Effector memory CD4-positive, alpha-beta T cell (primary cell): ENCODE measurements around the gene ADGRE3.
"Not testable (repeated sequence)": the region's sequence is repeated elsewhere in the genome, so short reads cannot be mapped to it uniquely, and the experiment has no call there.

Source experiments
- DNase-seq, 3 donors: peaks; one replicate each; pipeline ENCODE4 v3.0.0-alpha.2; 2020
- H3K27ac ChIP-seq: 2 replicates; pipeline ENCODE4 v1.7.0; 2013; ENCODE audit warnings: mild to moderate bottlenecking, low read length, moderate library complexity; ENCODE audit not compliant: insufficient read depth, poor library complexity, severe bottlenecking
- H3K27me3 ChIP-seq: replicated peaks from 2 replicates; pipeline ENCODE4 v1.7.0; 2013; ENCODE audit warnings: mild to moderate bottlenecking, low read length; ENCODE audit not compliant: insufficient read depth, control insufficient read depth, poor library complexity, severe bottlenecking
- H3K36me3 ChIP-seq: 2 replicates; pipeline ENCODE4 v1.7.0; 2013; ENCODE audit warnings: mild to moderate bottlenecking, low read length, moderate library complexity; ENCODE audit not compliant: control insufficient read depth, insufficient read depth
- H3K4me1 ChIP-seq: 2 replicates; pipeline ENCODE4 v1.7.0; 2013; ENCODE audit warnings: low read length, mild to moderate bottlenecking; ENCODE audit not compliant: control insufficient read depth, insufficient read depth, poor library complexity, severe bottlenecking
- H3K4me3 ChIP-seq: 2 replicates; pipeline ENCODE4 v1.7.0; 2013; ENCODE audit warnings: low read length, low read depth, mild to moderate bottlenecking; ENCODE audit not compliant: insufficient read depth, poor library complexity, severe bottlenecking
- H3K9me3 ChIP-seq: 2 replicates; pipeline ENCODE4 v1.7.0; 2013; ENCODE audit warnings: mild to moderate bottlenecking, low read length, moderate library complexity; ENCODE audit not compliant: control insufficient read depth

Gene ADGRE3

DNA sequence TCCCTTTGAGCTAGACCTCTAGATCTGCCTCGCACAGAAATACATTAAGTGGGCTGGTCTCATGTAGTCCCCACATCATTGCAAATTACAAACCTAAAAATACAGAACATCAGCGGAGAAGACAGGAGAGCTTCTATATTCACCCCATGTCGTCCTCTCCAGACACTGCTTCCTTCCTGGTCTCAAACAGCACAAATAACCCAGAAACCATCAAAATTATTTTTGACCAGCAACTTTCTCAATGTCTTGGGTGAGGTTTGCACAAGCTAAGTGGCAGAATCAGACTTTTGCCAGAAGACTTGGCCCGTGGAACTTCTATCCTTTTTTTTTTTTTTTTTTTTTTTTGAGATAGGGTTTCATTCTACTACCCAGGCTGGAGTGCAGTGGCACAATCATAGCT is 63.6 kb downstream of the ADGRE3 start:
- H3K27me3 ChIP-seq: no peaks in the 10 kb centered on the region
- no peaks in the 10 kb centered on the region for H3K9me3 ChIP-seq
- H3K4me3 ChIP-seq: no peak overlapping the region
- DNase-seq: no peak
- no peaks in the 10 kb centered on the region for H3K36me3 ChIP-seq
- H3K27ac ChIP-seq: no peak overlapping the region
- no peaks in the 10 kb centered on the region for H3K4me1 ChIP-seq

DNA sequence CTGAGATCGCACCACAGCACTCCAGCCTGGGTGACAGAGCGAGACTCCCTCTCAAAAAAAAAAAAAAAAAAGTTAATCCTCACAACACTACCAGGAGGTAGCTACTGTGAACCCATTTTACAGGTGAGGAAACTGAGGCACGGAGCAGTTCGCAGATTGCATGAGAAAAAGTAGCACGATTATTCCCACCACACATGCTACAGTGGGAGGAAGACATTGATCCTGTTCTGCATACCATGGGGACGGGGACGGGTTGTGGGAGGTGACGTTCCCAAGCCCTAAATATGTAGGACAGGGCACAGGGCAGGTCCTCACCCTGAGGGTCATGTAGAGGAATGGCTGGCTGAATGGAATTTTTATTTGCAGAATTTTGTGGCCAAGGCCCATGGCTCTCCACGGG is 68.0 kb downstream of the ADGRE3 start:
- no peaks in the 10 kb centered on the region for H3K4me1 ChIP-seq
- no peak overlapping the region for H3K27ac ChIP-seq
- no peak overlapping the region for H3K4me3 ChIP-seq
- no peak for DNase-seq
- no peaks in the 10 kb centered on the region for H3K27me3 ChIP-seq
- H3K9me3 ChIP-seq: no peaks in the 10 kb centered on the region
- no peaks in the 10 kb centered on the region for H3K36me3 ChIP-seq

DNA sequence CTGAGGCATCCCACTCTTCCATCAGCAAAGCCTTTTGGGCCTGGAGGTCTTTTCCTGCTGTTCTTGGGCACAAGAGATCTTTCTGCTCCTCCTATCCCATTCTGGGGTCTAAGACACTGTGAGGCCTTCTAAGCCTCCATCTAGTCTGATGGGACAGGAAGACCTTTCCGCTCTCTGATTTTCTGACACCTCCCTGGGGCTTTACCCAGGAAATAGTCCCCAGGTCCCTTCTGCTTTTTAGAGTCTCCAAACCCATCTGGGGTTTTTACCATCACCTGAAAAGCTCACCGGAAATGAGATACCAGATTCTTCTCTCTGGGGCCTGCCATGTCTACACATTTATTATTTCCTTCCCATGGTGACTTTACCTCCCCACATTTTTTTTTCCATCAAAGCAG is 70.7 kb downstream of the ADGRE3 start:
- H3K4me3 ChIP-seq: no peak overlapping the region
- H3K27me3 ChIP-seq: no peaks in the 10 kb centered on the region
- H3K9me3 ChIP-seq: no peaks in the 10 kb centered on the region
- H3K27ac ChIP-seq: no peak overlapping the region
- H3K4me1 ChIP-seq: no peaks in the 10 kb centered on the region
- H3K36me3 ChIP-seq: no peaks in the 10 kb centered on the region
- no peak for DNase-seq

DNA sequence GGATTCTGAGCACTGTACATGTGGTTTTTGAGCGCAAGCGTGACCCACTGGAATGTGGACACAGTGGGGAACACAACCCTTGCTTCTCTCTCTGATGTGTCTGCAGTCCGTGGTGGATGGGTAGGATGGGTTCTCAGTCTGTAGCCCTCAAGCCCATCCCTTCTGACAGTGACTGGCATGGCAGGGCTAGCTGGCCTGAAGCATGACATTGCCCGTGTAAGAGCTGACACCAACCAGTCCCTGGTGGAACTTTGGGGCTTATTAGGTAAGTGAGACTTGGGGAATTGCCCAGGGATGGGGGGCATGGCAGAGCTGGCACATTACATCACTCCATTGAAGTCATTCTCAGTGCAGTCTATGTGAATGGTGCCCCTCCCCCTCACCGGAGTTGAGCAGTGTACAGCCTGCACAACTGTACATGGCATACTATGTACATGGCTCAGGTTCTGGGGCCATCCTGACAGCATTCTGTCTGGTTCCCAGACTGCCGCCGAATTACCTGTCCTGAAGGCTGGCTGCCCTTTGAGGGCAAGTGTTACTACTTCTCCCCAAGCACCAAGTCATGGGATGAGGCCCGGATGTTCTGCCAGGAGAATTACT is 75.0 kb downstream of the ADGRE3 start:
- Histone ChIP-seq H3K27ac (no peak overlapping the region), H3K27me3 (no peaks in the 10 kb centered on the region), H3K4me1 (no peaks in the 10 kb centered on the region), H3K36me3 (no peaks in the 10 kb centered on the region), H3K9me3 (no peaks in the 10 kb centered on the region), H3K4me3 (no peak overlapping the region)
- DNase-seq: no peak

DNA sequence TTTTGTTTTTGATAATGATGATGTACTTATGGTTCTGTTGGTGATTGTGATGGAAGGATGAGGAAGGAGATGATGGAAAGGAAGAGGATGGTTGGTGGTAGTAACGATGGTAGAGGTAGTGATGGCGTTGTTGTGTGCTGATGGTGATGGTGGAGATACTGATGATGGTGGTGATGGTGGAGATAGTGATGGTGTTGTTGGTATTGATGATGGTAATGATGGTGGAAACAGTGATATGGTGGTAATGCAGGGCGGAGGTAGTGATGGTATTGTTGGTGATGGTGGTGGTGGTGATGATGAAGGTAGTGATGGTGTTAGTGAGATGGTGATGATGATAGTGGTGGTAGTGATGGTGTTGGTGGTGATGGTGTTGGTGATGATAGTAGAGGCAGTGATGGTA is 79.1 kb downstream of the ADGRE3 start:
- Histone ChIP-seq H3K9me3 (no peaks in the 10 kb centered on the region), H3K36me3 (no peaks in the 10 kb centered on the region), H3K4me1 (no peaks in the 10 kb centered on the region), H3K27me3 (no peaks in the 10 kb centered on the region), H3K27ac (no peak overlapping the region), H3K4me3 (no peak overlapping the region)
- DNase-seq: no peak

DNA sequence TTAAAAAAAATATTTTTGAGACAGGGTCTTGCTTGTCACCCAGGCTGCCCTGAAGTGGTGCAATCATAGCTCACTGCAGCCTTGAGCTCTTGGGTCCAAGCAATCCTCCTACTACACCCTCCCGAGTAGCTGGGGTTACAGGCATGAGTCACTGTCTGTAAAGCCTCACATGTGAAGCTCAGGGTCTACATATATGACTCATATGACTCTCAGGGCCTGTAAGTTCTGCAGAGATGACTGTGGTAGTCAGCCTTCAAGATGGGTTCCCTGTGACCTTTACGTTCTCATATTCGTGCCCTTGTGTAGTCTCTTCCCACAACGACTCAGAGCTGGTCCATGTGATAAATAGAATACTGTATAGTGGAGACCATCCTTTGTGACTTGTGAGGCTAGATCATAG is 85.2 kb downstream of the ADGRE3 start:
- not testable (repeated sequence) for H3K4me3 ChIP-seq, H3K9me3 ChIP-seq, H3K4me1 ChIP-seq, H3K36me3 ChIP-seq, H3K27ac ChIP-seq, H3K27me3 ChIP-seq, DNase-seq

DNA sequence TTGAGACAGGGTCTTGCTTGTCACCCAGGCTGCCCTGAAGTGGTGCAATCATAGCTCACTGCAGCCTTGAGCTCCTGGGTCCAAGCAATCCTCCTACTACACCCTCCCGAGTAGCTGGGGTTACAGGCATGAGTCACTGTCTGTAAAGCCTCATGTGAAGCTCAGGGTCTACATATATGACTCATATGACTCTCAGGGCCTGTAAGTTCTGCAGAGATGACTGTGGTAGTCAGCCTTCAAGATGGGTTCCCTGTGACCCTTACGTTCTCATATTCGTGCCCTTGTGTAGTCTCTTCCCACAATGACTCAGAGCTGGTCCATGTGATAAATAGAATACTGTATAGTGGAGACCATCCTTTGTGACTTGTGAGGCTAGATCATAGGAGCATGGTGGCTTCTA is 89.5 kb downstream of the ADGRE3 start:
- H3K4me1 ChIP-seq, H3K36me3 ChIP-seq, H3K9me3 ChIP-seq, H3K4me3 ChIP-seq, H3K27ac ChIP-seq, H3K27me3 ChIP-seq, DNase-seq: not testable (repeated sequence)

DNA sequence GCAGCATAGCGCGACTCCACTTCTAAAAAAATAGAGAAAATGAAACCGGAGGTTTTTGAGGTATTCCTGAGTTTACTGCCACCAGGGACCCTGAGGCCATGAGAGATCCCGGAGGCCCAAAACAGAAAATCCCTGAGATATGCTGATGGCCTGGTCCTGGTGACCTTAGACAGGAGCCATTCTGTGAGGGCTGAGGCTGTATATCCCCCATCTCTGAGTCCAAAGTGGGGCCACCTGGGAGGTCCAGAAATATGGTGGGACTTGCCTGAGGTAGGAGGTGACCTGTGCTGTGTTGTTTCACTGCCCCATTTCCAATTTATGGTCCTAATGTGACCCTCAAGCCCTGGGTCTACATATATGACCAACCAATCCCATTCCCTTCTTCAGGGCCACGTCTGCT is 90.3 kb downstream of the ADGRE3 start:
- H3K4me3 ChIP-seq, H3K36me3 ChIP-seq, H3K4me1 ChIP-seq, H3K9me3 ChIP-seq, H3K27me3 ChIP-seq, H3K27ac ChIP-seq, DNase-seq: not testable (repeated sequence)

DNA sequence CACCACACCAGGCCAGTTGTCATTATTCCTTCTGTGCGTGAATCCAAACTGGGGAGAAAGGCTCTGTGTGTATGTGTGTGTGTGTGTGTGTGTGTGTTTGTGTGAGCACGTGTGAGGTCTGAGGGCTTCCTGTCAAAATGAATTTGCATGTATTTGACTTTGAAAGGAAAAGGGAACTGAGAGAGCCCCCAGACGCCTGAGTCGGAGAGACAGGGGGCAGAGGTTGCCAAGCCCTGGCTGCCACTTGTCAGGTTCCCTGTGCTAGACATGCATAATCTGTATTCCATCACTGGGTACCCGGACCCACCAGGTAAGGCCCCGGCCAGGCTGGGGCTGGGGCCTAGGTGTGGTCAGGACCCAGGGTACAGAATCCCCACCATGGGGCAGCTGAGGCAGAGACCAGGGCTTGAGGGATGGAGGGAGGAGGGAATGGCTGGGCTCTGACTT is 91.7 kb downstream of the ADGRE3 start, which contains the start of gene CLEC17A:
Gene CLEC17A (plus strand): TSS at position 191 of the 447 bp plus-strand sequence. CDS start 77 bp downstream, at position 268.
- no peak for DNase-seq
- H3K27me3 ChIP-seq: no peaks in the 10 kb centered on the region
- no peak within 1 kb of the TSS for H3K4me3 ChIP-seq
- H3K4me1 ChIP-seq: no peaks in the 10 kb centered on the region
- no peaks in the 10 kb centered on the region for H3K9me3 ChIP-seq
- no peak within 1 kb of the TSS for H3K27ac ChIP-seq
- no peaks in the 10 kb centered on the region for H3K36me3 ChIP-seq

DNA sequence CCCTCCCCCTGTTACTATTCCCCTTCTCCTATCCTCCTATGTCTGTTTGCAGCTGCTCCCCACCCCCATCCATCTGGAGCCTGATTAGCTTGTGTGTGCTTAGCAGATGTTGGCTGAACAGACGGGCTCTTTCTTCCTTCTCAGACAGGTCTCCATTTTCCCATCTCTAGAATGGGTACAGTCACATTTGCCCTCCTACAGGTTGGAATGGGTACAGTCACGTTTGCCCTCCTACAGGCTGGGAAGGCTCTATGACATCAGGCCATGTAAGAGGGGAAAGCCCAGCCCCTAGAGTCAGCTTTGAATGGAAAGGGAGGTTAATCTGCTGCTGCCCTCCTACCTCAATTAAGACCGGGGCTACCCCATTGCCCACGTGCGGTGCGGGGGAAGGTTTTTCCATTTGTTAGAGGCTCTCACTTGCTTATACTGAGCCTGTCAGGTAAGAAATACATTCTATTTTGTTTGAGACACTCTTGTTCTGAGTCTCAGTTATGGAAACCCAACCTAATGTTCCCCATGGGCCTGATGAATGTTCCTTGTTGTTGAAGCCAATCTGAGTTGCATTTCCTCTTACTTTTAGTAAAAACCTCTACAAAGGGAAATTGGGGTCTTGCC is 93.9 kb downstream of the ADGRE3 start:
- Histone ChIP-seq H3K27ac (no peak overlapping the region), H3K27me3 (no peaks in the 10 kb centered on the region), H3K4me1 (no peaks in the 10 kb centered on the region), H3K36me3 (no peaks in the 10 kb centered on the region), H3K4me3 (no peak overlapping the region), H3K9me3 (no peaks in the 10 kb centered on the region)
- no peak for DNase-seq
